HG03378 (cell line): ENCODE measurements around the gene CNTN4.
A peak's percentile ranks its signal among the peaks of the same experiment; 100 is the strongest.

Source experiments
- ATAC-seq: cut with Tn5 transposase; IDR thresholded peaks from one replicate; pipeline ENCODE4 v1.9.1; 2021; ENCODE audit warnings: mild to moderate bottlenecking, moderate library complexity; ENCODE audit not compliant: unreplicated experiment

The CNTN4 gene

GRCh38 chr3:3013317-3014052 lies 914.8 kb downstream of the CNTN4 start:
- no peak for ATAC-seq

GRCh38 chr3:3015185-3016089 lies 916.8 kb downstream of the CNTN4 start:
- ATAC-seq, result peak; percentile 73

GRCh38 chr3:3016226-3016625 lies 917.6 kb downstream of the CNTN4 start:
- ATAC-seq, result no peak

GRCh38 chr3:3020209-3020608 lies 921.5 kb downstream of the CNTN4 start:
- no peak for ATAC-seq

- no peak for ATAC-seq
These were observed 924.6 kb downstream of the CNTN4 start for GRCh38 chr3:3023111-3023745.

GRCh38 chr3:3027976-3028567 lies 929.4 kb downstream of the CNTN4 start:
- ATAC-seq, result peak; percentile 96

- no peak for ATAC-seq
These were observed 932.7 kb downstream of the CNTN4 start for GRCh38 chr3:3031326-3031725.

- ATAC-seq, result no peak
These were observed 938.5 kb downstream of the CNTN4 start for GRCh38 chr3:3037156-3037555.

- ATAC-seq, result no peak
These were observed 939.7 kb downstream of the CNTN4 start for GRCh38 chr3:3038201-3038991.

GRCh38 chr3:3053974-3054373 lies 955.3 kb downstream of the CNTN4 start:
- no peak for ATAC-seq

- no peak for ATAC-seq
These were observed 961.0 kb downstream of the CNTN4 start for GRCh38 chr3:3059645-3060044.

GRCh38 chr3:3064297-3064696 lies 965.6 kb downstream of the CNTN4 start:
- no peak for ATAC-seq

GRCh38 chr3:3065876-3066275 lies 967.2 kb downstream of the CNTN4 start:
- ATAC-seq, result no peak

GRCh38 chr3:3066378-3066777 lies 967.7 kb downstream of the CNTN4 start:
- ATAC-seq, result peak; percentile 60

- ATAC-seq, result no peak
These were observed 968.2 kb downstream of the CNTN4 start for GRCh38 chr3:3066910-3067309.

- no peak for ATAC-seq
These were observed 969.8 kb downstream of the CNTN4 start for GRCh38 chr3:3068358-3068881.

GRCh38 chr3:3069723-3070122 lies 971.1 kb downstream of the CNTN4 start:
- ATAC-seq, result no peak

GRCh38 chr3:3071136-3071535 lies 972.5 kb downstream of the CNTN4 start:
- no peak for ATAC-seq

- ATAC-seq, result peak; percentile 90
These were observed 976.0 kb downstream of the CNTN4 start for GRCh38 chr3:3074551-3075257.

GRCh38 chr3:3080309-3080708 lies 981.6 kb downstream of the CNTN4 start:
- no peak for ATAC-seq
